Activated CD4-positive, alpha-beta T cell treated with anti-CD3 and anti-CD28 coated beads, Interleukin-2, amount 50 U/mL, for 1 hour (primary cell): ENCODE measurements around the gene TRHDE.
"Not testable (repeated sequence)": the region's sequence is repeated elsewhere in the genome, so short reads cannot be mapped to it uniquely, and the experiment has no call there.

Experiments
- DNase-seq: peaks from one replicate; pipeline ENCODE4 v3.0.0-alpha.2; 2020

Gene TRHDE

GRCh38 chr12:72660174-72660573 is 388.0 kb downstream of the TRHDE start:
- not testable (repeated sequence) for DNase-seq

- no peak for DNase-seq
Measured at GRCh38 chr12:72673853-72674252, 401.7 kb downstream of the TRHDE start.

DNA sequence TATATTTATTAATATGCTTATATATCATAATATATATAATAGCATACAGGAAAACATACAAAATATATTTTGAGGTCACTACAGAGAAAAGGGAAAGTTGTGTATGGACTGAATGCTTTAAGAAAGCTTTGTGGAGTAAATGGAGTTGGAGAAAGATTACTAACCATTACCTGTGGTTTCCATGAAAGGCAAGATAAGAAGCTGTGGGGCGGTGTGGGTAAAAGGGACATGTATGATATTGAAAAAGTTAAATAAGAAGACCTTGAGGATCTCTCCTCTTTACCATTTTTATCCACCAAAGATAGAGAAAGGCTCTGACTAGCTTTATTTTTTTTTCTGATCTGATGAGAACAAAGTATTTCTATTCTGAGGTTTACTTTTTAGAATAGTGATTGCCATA is 404.4 kb downstream of the TRHDE start:
- no peak for DNase-seq

GRCh38 chr12:72677139-72677538 is 405.0 kb downstream of the TRHDE start:
- no peak for DNase-seq

DNA sequence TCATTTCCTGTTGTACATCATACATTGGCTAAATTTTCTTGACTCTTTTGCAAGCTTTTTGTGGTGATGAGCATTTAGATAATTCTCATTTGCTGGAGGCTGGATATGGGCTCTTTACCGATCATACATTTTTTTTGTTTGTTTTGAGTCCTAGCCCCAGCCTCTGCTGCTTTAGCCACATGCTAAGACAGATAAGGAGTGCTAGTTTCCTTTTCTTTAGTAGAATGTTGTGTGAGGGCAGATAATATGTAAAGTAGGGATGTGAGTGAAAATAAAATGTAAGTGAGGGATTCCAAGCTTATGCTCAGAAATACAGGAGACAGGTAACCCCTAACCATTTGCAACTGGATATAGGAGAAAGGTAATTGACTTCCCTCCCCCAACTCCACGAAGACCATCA is 405.7 kb downstream of the TRHDE start:
- no peak for DNase-seq

DNA sequence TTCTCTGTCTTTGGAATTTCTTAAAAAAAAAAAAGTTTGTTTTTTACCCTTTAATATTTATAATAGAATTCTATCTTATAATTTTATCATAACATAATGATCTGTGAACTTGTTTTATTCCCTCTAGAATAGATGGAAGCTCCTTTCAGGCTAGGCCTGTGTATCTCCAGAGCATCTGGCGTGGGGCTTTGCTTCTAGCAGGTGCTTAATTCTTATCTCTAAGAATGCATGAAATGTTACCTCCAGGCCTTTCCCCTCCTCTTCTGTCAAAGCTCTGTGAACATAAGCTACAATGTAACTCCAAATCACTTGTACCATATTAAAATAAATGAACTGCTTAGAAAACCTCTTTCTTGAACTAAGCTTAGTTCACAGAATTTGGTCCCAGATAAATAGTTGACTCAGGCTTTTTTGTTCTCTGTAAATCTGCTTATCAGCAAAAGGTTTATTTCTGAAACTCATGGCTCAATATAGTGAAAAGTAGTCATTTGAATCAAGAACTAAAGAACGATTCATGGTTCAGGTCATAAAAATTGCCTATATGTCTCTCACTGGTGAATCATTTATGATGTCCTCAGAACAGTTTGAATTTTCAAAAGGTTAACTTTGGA is 407.1 kb downstream of the TRHDE start:
- DNase-seq, result no peak

GRCh38 chr12:72681028-72681427 is 408.9 kb downstream of the TRHDE start:
- DNase-seq, result no peak

GRCh38 chr12:72684491-72684890 is 412.3 kb downstream of the TRHDE start:
- DNase-seq, result no peak

- DNase-seq, result no peak
Measured at GRCh38 chr12:72692338-72692737, 420.2 kb downstream of the TRHDE start.

GRCh38 chr12:72694193-72694592 is 422.0 kb downstream of the TRHDE start:
- DNase-seq, result no peak

DNA sequence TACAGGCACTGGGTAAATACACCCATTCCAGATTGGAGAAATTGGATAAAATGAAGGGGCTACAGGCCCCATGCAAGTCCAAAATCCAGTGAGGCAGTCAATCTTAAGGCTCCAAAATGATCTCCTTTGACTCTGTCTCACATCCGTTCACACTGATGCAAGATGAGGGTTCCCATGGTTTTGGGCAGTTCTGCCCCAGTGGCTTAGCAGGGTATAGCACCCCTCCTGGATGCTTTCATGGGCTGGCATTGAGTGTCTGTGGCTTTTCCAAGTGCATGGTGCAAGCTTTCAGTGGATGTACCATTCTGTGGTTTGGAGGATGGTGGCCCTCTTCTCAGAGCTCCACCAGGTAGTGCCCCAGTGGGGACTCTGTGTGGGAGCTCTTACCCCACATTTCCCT is 427.2 kb downstream of the TRHDE start:
- no peak for DNase-seq

- not testable (repeated sequence) for DNase-seq
Measured at GRCh38 chr12:72712025-72712424, 439.9 kb downstream of the TRHDE start.

DNA sequence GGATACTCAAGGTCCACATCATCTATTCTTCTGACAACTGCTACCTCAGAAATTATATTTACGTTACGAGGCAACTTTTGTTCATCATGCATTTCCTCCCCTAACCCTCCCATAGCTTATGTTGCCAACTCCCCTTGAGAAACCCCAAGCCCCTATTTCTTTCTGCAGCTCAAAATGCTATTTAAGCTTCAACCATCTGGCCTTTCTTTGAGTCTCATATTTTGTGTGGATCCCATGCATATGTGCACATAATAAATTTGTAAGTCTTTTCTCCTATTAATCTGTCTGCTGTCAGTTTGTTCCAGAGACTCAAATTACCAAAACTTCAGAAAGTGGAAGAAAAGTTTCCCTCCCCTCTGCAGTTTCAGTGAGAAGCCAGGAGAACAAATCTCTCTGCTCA is 444.1 kb downstream of the TRHDE start:
- DNase-seq, result no peak

DNA sequence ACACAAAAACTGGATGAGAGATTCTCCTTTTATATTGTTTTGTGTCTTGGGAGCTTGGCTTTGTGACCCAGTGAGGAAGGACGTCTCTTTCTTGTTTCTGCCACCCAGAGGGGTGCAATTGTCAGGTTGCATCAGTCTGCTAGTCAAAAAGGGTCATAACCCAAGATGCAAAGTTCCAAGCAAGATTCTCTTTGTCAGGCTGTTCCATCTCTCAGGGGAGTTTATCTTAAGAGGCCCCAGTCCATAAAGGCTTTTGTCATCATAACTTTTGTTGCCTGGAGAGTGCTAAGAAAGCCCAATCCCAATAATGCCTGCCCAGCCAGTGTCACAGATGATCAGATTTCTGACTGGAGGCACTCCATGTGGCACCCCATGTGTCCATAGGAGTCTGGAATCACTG is 444.9 kb downstream of the TRHDE start:
- DNase-seq, result no peak
